Fibroblast of the conjunctiva (primary cell): ENCODE results near the gene CREBBP.
A peak's percentile ranks its signal among the peaks of the same experiment; 100 is the strongest.

Source experiments
- DNase-seq: peaks from one replicate; pipeline ENCODE4 v3.0.0-alpha.2; 2010; ENCODE audit warnings: low read depth

The CREBBP gene

GRCh38 chr16:3856367-3857141, 24.0 kb downstream of the CREBBP start:
- no peak for DNase-seq

GRCh38 chr16:3854750-3855541, 25.6 kb downstream of the CREBBP start:
- DNase-seq: no peak

- no peak for DNase-seq
Observed at GRCh38 chr16:3850544-3850899, 30.0 kb downstream of the CREBBP start.

- no peak for DNase-seq
Observed at GRCh38 chr16:3849751-3850543, 30.6 kb downstream of the CREBBP start.

- DNase-seq: no peak
Observed at GRCh38 chr16:3846595-3847091, 33.9 kb downstream of the CREBBP start.

GRCh38 chr16:3846087-3846486, 34.4 kb downstream of the CREBBP start:
- no peak for DNase-seq

- peak; percentile 56 for DNase-seq
Observed at GRCh38 chr16:3842994-3843393, 37.5 kb downstream of the CREBBP start.

- no peak for DNase-seq
Observed at GRCh38 chr16:3841729-3842508, 38.6 kb downstream of the CREBBP start.

GRCh38 chr16:3839402-3840184, 40.9 kb downstream of the CREBBP start:
- DNase-seq: no peak

GRCh38 chr16:3838600-3839401, 41.7 kb downstream of the CREBBP start:
- no peak for DNase-seq

- no peak for DNase-seq
Observed at GRCh38 chr16:3837851-3838586, 42.5 kb downstream of the CREBBP start.

- DNase-seq: no peak
Observed at GRCh38 chr16:3836641-3837040, 43.9 kb downstream of the CREBBP start.

- DNase-seq: no peak
Observed at GRCh38 chr16:3835089-3835602, 45.4 kb downstream of the CREBBP start.

GRCh38 chr16:3832668-3833067, 47.8 kb downstream of the CREBBP start:
- DNase-seq: no peak

- no peak for DNase-seq
Observed at GRCh38 chr16:3830625-3831254, 49.8 kb downstream of the CREBBP start.

GRCh38 chr16:3829631-3830536, 50.6 kb downstream of the CREBBP start:
- no peak for DNase-seq

- DNase-seq: no peak
Observed at GRCh38 chr16:3825940-3826339, 54.6 kb downstream of the CREBBP start.
